Mucosa of descending colon (tissue), 3 donors: ENCODE data around the gene APBB2. TPM values are rescaled to one million over a fixed set of nuclear protein-coding genes. Genes with fewer than 3 reads are reported as not detected.

Source experiments
- ATAC-seq: fragments of 200-7000 bp; cut with Tn5 transposase; one replicate; pipeline ENCODE4 v1.9.1; 2020; ENCODE audit warnings: mild to moderate bottlenecking, moderate library complexity
- DNase-seq, 3 donors: peaks; one replicate each; pipeline ENCODE4 v3.0.0-alpha.2; 2020
- H3K36me3 ChIP-seq: fragments of 200-600 bp; one replicate; pipeline ENCODE4 v1.8.0; 2021; ENCODE audit warnings: low read depth, mild to moderate bottlenecking
- H3K4me1 ChIP-seq: fragments of 200-600 bp; one replicate; pipeline ENCODE4 v1.8.0; 2021; ENCODE audit warnings: low read depth, mild to moderate bottlenecking
- H3K4me3 ChIP-seq: fragments of 200-600 bp; one replicate; pipeline ENCODE4 v1.8.0; 2021; ENCODE audit warnings: mild to moderate bottlenecking
- H3K9me3 ChIP-seq: fragments of 200-600 bp; one replicate; pipeline ENCODE4 v1.8.0; 2021; ENCODE audit warnings: mild to moderate bottlenecking
- intact Hi-C, 2 donors: fragments of 100-400 bp; cut with DNase I in 1 of 2; cut with micrococcal nuclease in 1 of 2; formaldehyde crosslinking; loops; one replicate each; pipeline versions ENCODE4 v1.11.0 to v1.11.1; 2022; cut with DNase I, micrococcal nuclease
- long read RNA-seq, 2 donors: library from polyadenylated mRNA; unstranded; transcript quantifications; one replicate each; pipeline ENCODE4 v2.0.0, GENCODE V29; 2019 to 2021
- total RNA-seq, 3 donors: library from RNA; stranded (reverse); fragmentation: NEBNext Ultra II Directional in 2 of 3; extraction: Animal tissue kit (Norgen Biotek cat#: 25700) in 2 of 3; gene quantifications; one replicate each; pipeline versions ENCODE4 v1.2.1 to v1.2.4, GENCODE V29; 2021 to 2023
- TF ChIP-seq, protein P1 (sequence below): fragments of 200-600 bp; IDR thresholded peaks from one replicate; pipeline ENCODE4 v1.8.0; 2022; ENCODE audit warnings: antibody characterized with exemption, mild to moderate bottlenecking
- donor health status: DM: no; HTN: no; CAD: no; lungs with moderate emphysema.
- donor health status: DM: no; HTN: no; CAD: no.
- donor health status: DM: no; HTN: yes; CAD: no.

The APBB2 gene
- 10 to 100 TPM; 26.3 to 68.3 (median 29.6) TPM for total RNA-seq
- long read RNA-seq, donor 1, partial matches to known transcripts: 7 of 20 reads
- long read RNA-seq, donor 1, other reads (novel, unspliced or antisense): 11 of 20 reads
- long read RNA-seq, donor 2, partial matches to known transcripts: 2 of 5 reads
- long read RNA-seq, donor 2, other reads (novel, unspliced or antisense): 3 of 5 reads

DNA sequence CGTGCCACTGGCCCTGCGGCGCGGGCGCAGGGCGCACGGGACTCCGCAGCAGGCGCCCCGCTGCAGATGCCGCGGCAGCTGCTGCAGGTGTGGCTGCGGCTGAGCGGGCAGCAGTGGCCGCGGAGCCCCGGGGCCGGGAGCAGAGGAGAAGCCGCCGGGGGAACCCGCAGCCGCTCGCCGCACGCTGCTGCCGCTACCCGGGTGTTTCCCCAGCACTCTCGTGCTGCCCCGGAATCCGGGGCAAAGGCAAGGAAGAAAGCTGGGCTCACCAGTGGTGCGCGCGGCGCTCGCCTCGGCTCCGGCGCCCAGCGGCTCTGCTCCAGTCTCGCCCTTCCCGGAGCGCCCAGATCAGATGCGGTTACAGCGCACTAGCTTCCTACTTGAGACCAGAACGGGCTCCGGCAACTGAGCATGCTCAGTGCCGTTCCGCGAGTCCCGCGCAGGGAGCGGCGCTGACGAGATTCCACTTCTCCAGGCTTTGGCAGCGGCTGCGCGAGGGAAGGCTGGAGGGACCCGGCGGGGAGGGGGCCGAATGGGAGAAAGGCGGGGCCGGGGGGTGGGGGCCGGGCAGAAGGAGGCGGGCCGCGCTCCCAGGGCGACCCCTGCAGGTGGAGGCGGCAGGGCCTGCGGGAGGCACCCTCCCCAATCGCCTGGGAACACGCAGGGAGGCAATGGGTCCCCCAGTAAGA, at the start of gene APBB2:
APBB2 (minus strand) TSS at position 407 of the 689 bp plus-strand sequence. CDS start 181,288 bp downstream, outside the sequence.
- TF ChIP-seq, protein P1, sequence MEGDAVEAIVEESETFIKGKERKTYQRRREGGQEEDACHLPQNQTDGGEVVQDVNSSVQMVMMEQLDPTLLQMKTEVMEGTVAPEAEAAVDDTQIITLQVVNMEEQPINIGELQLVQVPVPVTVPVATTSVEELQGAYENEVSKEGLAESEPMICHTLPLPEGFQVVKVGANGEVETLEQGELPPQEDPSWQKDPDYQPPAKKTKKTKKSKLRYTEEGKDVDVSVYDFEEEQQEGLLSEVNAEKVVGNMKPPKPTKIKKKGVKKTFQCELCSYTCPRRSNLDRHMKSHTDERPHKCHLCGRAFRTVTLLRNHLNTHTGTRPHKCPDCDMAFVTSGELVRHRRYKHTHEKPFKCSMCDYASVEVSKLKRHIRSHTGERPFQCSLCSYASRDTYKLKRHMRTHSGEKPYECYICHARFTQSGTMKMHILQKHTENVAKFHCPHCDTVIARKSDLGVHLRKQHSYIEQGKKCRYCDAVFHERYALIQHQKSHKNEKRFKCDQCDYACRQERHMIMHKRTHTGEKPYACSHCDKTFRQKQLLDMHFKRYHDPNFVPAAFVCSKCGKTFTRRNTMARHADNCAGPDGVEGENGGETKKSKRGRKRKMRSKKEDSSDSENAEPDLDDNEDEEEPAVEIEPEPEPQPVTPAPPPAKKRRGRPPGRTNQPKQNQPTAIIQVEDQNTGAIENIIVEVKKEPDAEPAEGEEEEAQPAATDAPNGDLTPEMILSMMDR: peak; percentile 41
- ATAC-seq: peak; percentile 88
- intact Hi-C loops: loop anchor here in 1 of 2 donors (10.0 kb wide), 1 partner anchor 239 kb away; no protein-coding TSS in a partner anchor

DNA sequence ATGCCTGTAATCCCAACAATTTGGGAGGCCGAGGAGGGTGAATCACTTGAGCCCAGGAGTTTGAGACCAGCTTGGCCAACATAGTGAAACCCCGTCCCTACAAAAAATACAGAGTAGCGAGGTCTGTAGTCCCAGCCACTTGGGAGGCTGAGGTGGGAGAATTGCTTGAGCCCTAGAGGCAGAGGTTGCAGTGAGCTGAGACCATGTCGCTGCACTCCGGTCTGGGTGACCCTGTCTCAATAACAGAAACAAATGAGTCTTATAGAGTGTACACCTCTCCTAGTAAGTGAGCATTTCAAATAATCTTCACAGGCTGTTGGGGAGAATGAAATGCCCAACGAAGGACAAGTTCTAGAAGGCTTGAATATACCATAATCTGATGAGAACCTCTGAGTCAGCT, 47.9 kb upstream of the APBB2 start:
- TF ChIP-seq, protein P1: no peak
- intact Hi-C loops: no loop called here

More for the DNA sequence above, at the start of gene APBB2:
- peaks cover 10% of the 10 kb centered on the region for H3K4me1 ChIP-seq
- DNase-seq: peak; percentile 91 to 96 (median 94)
- peak within 1 kb of the TSS; percentile 62 for H3K4me3 ChIP-seq
- H3K36me3 ChIP-seq: no peaks in the 10 kb centered on the region
- no peaks in the 10 kb centered on the region for H3K9me3 ChIP-seq

DNA sequence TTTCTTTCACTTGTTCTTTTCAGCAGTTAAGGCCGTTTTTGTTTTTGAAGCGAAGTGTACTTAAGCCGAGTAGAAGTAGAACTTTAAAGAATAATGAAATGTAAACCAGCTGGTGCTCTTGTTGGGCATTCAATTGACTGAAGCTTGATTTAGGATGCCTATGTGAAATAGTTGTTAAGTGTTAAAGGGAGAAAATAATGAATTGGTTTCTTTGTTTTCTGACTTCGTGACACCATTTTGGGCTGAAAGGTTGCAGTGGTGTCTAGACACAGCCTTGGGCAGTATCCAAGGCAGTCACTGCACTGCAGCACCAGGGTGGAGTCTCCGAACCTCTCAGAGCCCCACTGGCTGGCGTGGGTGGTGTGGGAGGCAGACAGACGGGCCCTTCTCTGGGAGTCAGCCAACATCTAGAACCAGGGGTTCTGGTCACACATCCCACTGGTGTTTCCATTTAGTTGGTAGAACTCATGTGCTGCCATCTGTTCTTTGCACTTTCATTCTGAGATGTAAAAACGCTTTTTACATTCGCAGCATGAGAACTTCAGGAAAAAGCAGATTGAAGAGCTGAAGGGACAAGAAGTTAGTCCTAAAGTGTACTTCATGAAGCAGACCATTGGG, 45.9 kb upstream of the APBB2 start:
- no peaks in the 10 kb centered on the region for H3K36me3 ChIP-seq
- ATAC-seq (no peak), DNase-seq (no peak)
- no peaks in the 10 kb centered on the region for H3K9me3 ChIP-seq
- peaks cover 15% of the 10 kb centered on the region for H3K4me1 ChIP-seq
- H3K4me3 ChIP-seq: no peak overlapping the region
- intact Hi-C loops: no loop called here
- TF ChIP-seq, protein P1: no peak

More for the DNA sequence above, 47.9 kb upstream of the APBB2 start:
- ATAC-seq (no peak), DNase-seq (no peak)
- Histone ChIP-seq H3K4me3 (no peak overlapping the region), H3K36me3 (no peaks in the 10 kb centered on the region), H3K4me1 (peaks cover 8% of the 10 kb centered on the region), H3K9me3 (no peaks in the 10 kb centered on the region)

DNA sequence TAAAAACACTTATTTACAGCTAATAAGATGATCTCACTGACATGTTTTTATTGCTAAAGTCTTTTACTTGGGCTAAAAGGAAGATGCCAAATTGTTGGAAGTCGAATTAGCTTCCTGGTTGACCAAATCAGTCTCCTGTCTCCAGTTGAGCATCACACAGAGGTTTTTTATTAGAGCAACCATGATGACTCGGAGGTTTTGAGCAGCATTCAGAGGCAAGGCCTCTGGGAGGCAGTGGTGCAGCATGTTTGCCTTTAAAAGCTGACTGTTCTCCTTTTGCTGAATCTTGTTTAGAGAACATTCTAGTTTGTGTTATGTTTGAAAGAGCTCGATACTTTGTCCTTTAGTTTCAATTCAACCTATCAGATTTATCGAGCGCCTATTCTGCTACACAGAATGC, 44.4 kb upstream of the APBB2 start:
- intact Hi-C loops: no loop called here
- TF ChIP-seq, protein P1: no peak
- H3K4me1 ChIP-seq: peaks cover 15% of the 10 kb centered on the region
- no peak overlapping the region for H3K4me3 ChIP-seq
- H3K36me3 ChIP-seq: no peaks in the 10 kb centered on the region
- ATAC-seq (peak; percentile 29), DNase-seq (peak in 1 of 3 donors; percentile 3)
- no peaks in the 10 kb centered on the region for H3K9me3 ChIP-seq

DNA sequence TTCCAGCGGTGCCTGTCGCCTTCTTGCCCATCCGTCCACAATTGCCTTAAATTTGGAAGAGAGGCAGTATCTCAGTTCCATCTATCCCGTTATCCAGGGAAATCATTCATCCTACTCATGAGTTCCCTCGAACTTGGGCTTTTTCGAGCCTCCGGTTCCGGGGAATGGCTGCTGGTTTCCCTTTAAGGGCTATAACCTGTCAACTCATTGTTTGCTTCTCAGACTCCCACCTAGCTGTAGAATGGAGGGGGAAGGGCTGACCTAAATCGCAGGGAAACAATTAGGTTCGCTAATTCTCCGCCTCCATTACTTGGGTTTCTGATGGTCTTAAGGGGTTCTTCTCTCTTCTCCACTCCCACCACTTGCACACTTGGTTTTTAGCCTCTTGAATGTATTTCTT, 43.6 kb upstream of the APBB2 start:
- Histone ChIP-seq H3K9me3 (no peaks in the 10 kb centered on the region), H3K36me3 (no peaks in the 10 kb centered on the region), H3K4me1 (peaks cover 15% of the 10 kb centered on the region), H3K4me3 (no peak overlapping the region)
- no peak for DNase-seq
- TF ChIP-seq, protein P1: no peak
- no peak for ATAC-seq
- intact Hi-C loops: no loop called here
